Hepatocyte (in vitro differentiated cells): Measurements from ENCODE around the gene CUTA. TPM values are rescaled to one million over a fixed set of nuclear protein-coding genes. Genes with fewer than 3 reads are reported as not detected.
A peak's percentile ranks its signal among the peaks of the same experiment; 100 is the strongest.

Source experiments
- DNase-seq: peaks from one replicate; pipeline ENCODE4 v3.0.0-alpha.2; 2016; ENCODE audit warnings: low spot score
- H2AFZ ChIP-seq: fragments of 200-600 bp; sonication (generic); 2 replicates; pipeline ENCODE4 v1.6.0; 2016; ENCODE audit warnings: antibody characterized with exemption, mild to moderate bottlenecking
- H3K27ac ChIP-seq: fragments of 200-600 bp; sonication (generic); 2 replicates; pipeline ENCODE4 v1.5.1; 2016; ENCODE audit warnings: mild to moderate bottlenecking
- H3K27me3 ChIP-seq: fragments of 200-600 bp; sonication (generic); 2 replicates; pipeline ENCODE4 v1.6.1; 2016
- H3K36me3 ChIP-seq: fragments of 200-600 bp; sonication (generic); replicated peaks from 2 replicates; pipeline ENCODE4 v1.5.1; 2016; ENCODE audit warnings: low read depth; ENCODE audit not compliant: insufficient read depth
- H3K4me1 ChIP-seq: fragments of 200-600 bp; sonication (generic); 2 replicates; pipeline ENCODE4 v1.5.1; 2016; ENCODE audit warnings: mild to moderate bottlenecking, moderate library complexity; ENCODE audit not compliant: insufficient read depth
- H3K4me2 ChIP-seq: fragments of 200-600 bp; sonication (generic); 2 replicates; pipeline ENCODE4 v1.6.0; 2016
- H3K4me3 ChIP-seq: fragments of 200-600 bp; sonication (generic); 2 replicates; pipeline ENCODE4 v1.5.1; 2016; ENCODE audit warnings: mild to moderate bottlenecking
- H3K79me2 ChIP-seq: fragments of 200-600 bp; sonication (generic); 2 replicates; pipeline ENCODE4 v1.6.0; 2017; ENCODE audit warnings: mild to moderate bottlenecking
- H3K9me2 ChIP-seq: fragments of 200-600 bp; sonication (generic); replicated peaks from 2 replicates; pipeline ENCODE4 v1.6.0; 2017; ENCODE audit warnings: mild to moderate bottlenecking; ENCODE audit not compliant: insufficient read depth
- H3K9me3 ChIP-seq: fragments of 200-600 bp; sonication (generic); 2 replicates; pipeline ENCODE4 v1.5.1; 2016; ENCODE audit warnings: low read depth, mild to moderate bottlenecking
- H4K20me1 ChIP-seq: fragments of 200-600 bp; sonication (generic); 2 replicates; pipeline ENCODE4 v1.6.0; 2016; ENCODE audit warnings: mild to moderate bottlenecking; ENCODE audit not compliant: insufficient read depth, poor library complexity, severe bottlenecking
- CTCF ChIP-seq: fragments of 200-600 bp; sonication (generic); IDR thresholded peaks from 2 replicates; pipeline ENCODE4 v1.5.1; 2016; ENCODE audit warnings: antibody characterized with exemption, mild to moderate bottlenecking; ENCODE audit not compliant: poor library complexity
- EZH2 ChIP-seq: fragments of 200-600 bp; sonication (generic); IDR thresholded peaks from 2 replicates; pipeline ENCODE4 v1.6.1; 2016; ENCODE audit warnings: antibody characterized with exemption, mild to moderate bottlenecking, borderline replicate concordance
- EZH2phosphoT487 ChIP-seq: fragments of 200-600 bp; sonication (generic); IDR thresholded peaks from one replicate; pipeline ENCODE4 v1.6.1; 2018; ENCODE audit warnings: antibody characterized with exemption, mild to moderate bottlenecking, low read depth, moderate library complexity; ENCODE audit not compliant: unreplicated experiment, severe bottlenecking
- WGBS: methylation state at CpG from one replicate; pipeline ENCODE4 v1.1.6; 2016; ENCODE audit warnings: low lambda C conversion rate; ENCODE audit errors: missing lambda C conversion rate; 5-methylcytosine and 5-hydroxymethylcytosine counted together
- polyA plus RNA-seq: library from polyadenylated mRNA; unstranded; fragments of >200 nt; fragmentation: Nextera tagmentation; extraction: Ambion mirVana; gene quantifications from 2 replicates; pipeline ENCODE4 v1.2.1, GENCODE V29; 2016
- total RNA-seq: library from RNA; depleted of rRNA; stranded (reverse); fragments of >200 nt; gene quantifications from 2 replicates; pipeline ENCODE4 v1.2.3, GENCODE V29; 2014

Gene CUTA
- total and polyA plus RNA-seq, 2 experiments from 2014 or later = 121 to 349 TPM

- Histone ChIP-seq H3K36me3 (no peaks in the 10 kb centered on the region), H3K9me3 (no peaks in the 10 kb centered on the region), H3K4me2 (peak overlapping the region; percentile 82), H3K27ac (peak overlapping the region; percentile 94), H3K27me3 (no peaks in the 10 kb centered on the region), H3K4me1 (peaks cover 25% of the 10 kb centered on the region), H4K20me1 (peaks cover 3% of the 10 kb centered on the region), H3K9me2 (no peaks in the 10 kb centered on the region), H3K4me3 (peak overlapping the region; percentile 92), H2AFZ (peak overlapping the region; percentile 16), H3K79me2 (peaks cover 46% of the 10 kb centered on the region)
- TF ChIP-seq EZH2 (no peak), EZH2phosphoT487 (no peak), CTCF (no peak)
- DNase-seq = peak; percentile 61
- under 1% methylated on average over 25 of the region's 25 CpGs for WGBS
Measured at GRCh38 chr6:33417128-33417902, 592 bp downstream of the CUTA start.

- Histone ChIP-seq H4K20me1 (peaks cover 3% of the 10 kb centered on the region), H3K4me1 (peaks cover 32% of the 10 kb centered on the region), H3K36me3 (no peaks in the 10 kb centered on the region), H3K79me2 (peaks cover 51% of the 10 kb centered on the region), H2AFZ (no peak overlapping the region), H3K4me3 (peak overlapping the region; percentile 92), H3K27ac (peak overlapping the region; percentile 94), H3K9me2 (no peaks in the 10 kb centered on the region), H3K9me3 (no peaks in the 10 kb centered on the region), H3K4me2 (peak overlapping the region; percentile 82), H3K27me3 (no peaks in the 10 kb centered on the region)
- WGBS = 57% methylated on average over 12 of the region's 12 CpGs
- TF ChIP-seq EZH2 = no peak
- no peak for TF ChIP-seq CTCF
- TF ChIP-seq EZH2phosphoT487 = no peak
- no peak for DNase-seq
Measured at GRCh38 chr6:33416386-33417127, 1.4 kb downstream of the CUTA start.

GRCh38 chr6:33415831-33416230, 2.1 kb downstream of the CUTA start:
- Histone ChIP-seq H3K27me3 (no peaks in the 10 kb centered on the region), H3K4me1 (peaks cover 33% of the 10 kb centered on the region), H3K27ac (peak overlapping the region; percentile 94), H3K4me3 (no peak overlapping the region), H4K20me1 (peaks cover 3% of the 10 kb centered on the region), H2AFZ (no peak overlapping the region), H3K4me2 (peak overlapping the region; percentile 82), H3K79me2 (peaks cover 52% of the 10 kb centered on the region), H3K36me3 (no peaks in the 10 kb centered on the region), H3K9me2 (no peaks in the 10 kb centered on the region), H3K9me3 (no peaks in the 10 kb centered on the region)
- TF ChIP-seq CTCF = no peak
- no peak for TF ChIP-seq EZH2phosphoT487
- DNase-seq = no peak
- WGBS = 91% methylated on average over 9 of the region's 9 CpGs
